ENCODE results near the gene PLAAT3.

GRCh38 chr11:63553759-63554158, 60.5 kb downstream of the PLAAT3 start:
- TF ChIP-seq POLR2A (IDR thresholded peaks at IDR 0.05) (no peak), CTCF (IDR thresholded peaks at IDR 0.05) (no peak), EP300 (IDR thresholded peaks at IDR 0.05) (no peak), POLR2AphosphoS5 (IDR thresholded peaks at IDR 0.05) (no peak)
